ENCODE results near the gene WAC. TPM values are rescaled to one million over a fixed set of nuclear protein-coding genes. Genes with fewer than 3 reads are reported as not detected.
"Not testable (repeated sequence)": the region's sequence is repeated elsewhere in the genome, so short reads cannot be mapped to it uniquely, and the experiment has no call there.

Gene WAC
- 10 to 100 TPM; 55.1 to 98.0 (median 75.8) TPM for total RNA-seq

- H3K36me3 ChIP-seq = peaks cover 0 to 22% (median 6%) of the 10 kb centered on the region in 3 donors
- 1% methylated on average over 14 to 16 of the region's 102 CpGs for WGBS, 2 donors
- H3K27me3 ChIP-seq = no peaks in the 10 kb centered on the region
- peaks cover 8 to 57% (median 36%) of the 10 kb centered on the region in 3 donors for H3K4me1 ChIP-seq
- H3K4me3 ChIP-seq = peak within 1 kb of the TSS; percentile 61 to 99 (median 96)
- DNase-seq = peak; percentile 83
- TF ChIP-seq POLR2A (IDR thresholded peaks at IDR 0.05) = peak in 3 of 4 donors; percentile 66 to 84 (median 74)
- TF ChIP-seq, protein P1, sequence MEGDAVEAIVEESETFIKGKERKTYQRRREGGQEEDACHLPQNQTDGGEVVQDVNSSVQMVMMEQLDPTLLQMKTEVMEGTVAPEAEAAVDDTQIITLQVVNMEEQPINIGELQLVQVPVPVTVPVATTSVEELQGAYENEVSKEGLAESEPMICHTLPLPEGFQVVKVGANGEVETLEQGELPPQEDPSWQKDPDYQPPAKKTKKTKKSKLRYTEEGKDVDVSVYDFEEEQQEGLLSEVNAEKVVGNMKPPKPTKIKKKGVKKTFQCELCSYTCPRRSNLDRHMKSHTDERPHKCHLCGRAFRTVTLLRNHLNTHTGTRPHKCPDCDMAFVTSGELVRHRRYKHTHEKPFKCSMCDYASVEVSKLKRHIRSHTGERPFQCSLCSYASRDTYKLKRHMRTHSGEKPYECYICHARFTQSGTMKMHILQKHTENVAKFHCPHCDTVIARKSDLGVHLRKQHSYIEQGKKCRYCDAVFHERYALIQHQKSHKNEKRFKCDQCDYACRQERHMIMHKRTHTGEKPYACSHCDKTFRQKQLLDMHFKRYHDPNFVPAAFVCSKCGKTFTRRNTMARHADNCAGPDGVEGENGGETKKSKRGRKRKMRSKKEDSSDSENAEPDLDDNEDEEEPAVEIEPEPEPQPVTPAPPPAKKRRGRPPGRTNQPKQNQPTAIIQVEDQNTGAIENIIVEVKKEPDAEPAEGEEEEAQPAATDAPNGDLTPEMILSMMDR (IDR thresholded peaks at IDR 0.05) = peak in 2 of 6 experiments; percentile 14 to 16
- peak within 1 kb of the TSS; percentile 97 to 99 (median 98) for H3K27ac ChIP-seq
- intact Hi-C loops (cut with DNase I) = no loop called here
- no peaks in the 10 kb centered on the region for H3K9me3 ChIP-seq
These were observed at the start of gene WAC for GRCh38 chr10:28532337-28533185. TSS of gene WAC (plus strand) at chr10:28533118. CDS start at chr10:28533580, 462 bp downstream.

- no peak for DNase-seq
- Histone ChIP-seq H3K4me1 (no peaks in the 10 kb centered on the region), H3K9me3 (no peaks in the 10 kb centered on the region), H3K27ac (no peak overlapping the region), H3K36me3 (no peaks in the 10 kb centered on the region), H3K4me3 (no peak overlapping the region), H3K27me3 (no peaks in the 10 kb centered on the region)
- intact Hi-C loops (cut with DNase I) = no loop called here
- 81 to 98% methylated on average over 4 to 5 of the region's 6 CpGs for WGBS, 2 donors
- no peak for TF ChIP-seq POLR2A (IDR thresholded peaks at IDR 0.05)
- TF ChIP-seq, protein P1 (IDR thresholded peaks at IDR 0.05) = no peak
These were observed 43.7 kb upstream of the WAC start for GRCh38 chr10:28489206-28489605.

DNA sequence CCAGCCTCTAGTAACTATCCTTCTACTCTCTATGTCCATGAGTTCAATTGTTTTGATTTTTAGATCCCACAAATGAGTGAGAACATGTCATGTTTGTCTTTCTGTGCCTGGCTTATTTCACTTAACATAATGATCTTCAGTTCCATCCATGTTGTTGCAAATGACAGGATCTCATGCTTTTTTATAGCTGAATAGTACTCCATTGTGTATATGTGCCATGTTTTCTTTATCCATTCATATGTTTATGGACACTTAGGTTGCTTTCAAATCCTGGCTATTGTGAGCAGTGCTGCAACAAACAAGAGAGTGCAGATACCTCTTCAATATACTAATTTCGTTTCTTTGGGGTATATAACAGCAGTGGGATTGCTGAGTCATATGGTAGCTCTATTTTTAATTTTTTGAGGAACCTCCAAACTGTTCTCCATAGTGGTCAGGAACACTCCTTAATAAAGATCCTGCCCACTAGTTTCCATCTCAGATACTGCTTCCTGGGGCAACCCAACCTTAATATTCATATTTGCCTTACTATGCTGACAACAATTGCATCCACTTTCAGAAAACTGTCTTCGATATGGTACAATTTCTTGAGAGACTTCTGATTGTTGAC, 42.6 kb upstream of the WAC start:
- H3K9me3 ChIP-seq; H3K27me3 ChIP-seq; H3K36me3 ChIP-seq; intact Hi-C loops (cut with DNase I); DNase-seq; H3K4me1 ChIP-seq; H3K27ac ChIP-seq; H3K4me3 ChIP-seq: not testable (repeated sequence)
- 56% methylated on average over 2 of the region's 2 CpGs for WGBS, 2 donors

GRCh38 chr10:28492116-28492920, 40.6 kb upstream of the WAC start:
- Histone ChIP-seq H3K27ac (peak overlapping the region in 1 of 4 donors; percentile 13), H3K4me3 (no peak overlapping the region), H3K36me3 (no peaks in the 10 kb centered on the region), H3K27me3 (no peaks in the 10 kb centered on the region), H3K9me3 (no peaks in the 10 kb centered on the region), H3K4me1 (no peaks in the 10 kb centered on the region)
- 60 to 72% methylated on average over 11 to 12 of the region's 12 CpGs for WGBS, 2 donors
- TF ChIP-seq, protein P1 (IDR thresholded peaks at IDR 0.05) = no peak
- TF ChIP-seq POLR2A (IDR thresholded peaks at IDR 0.05) = no peak
- DNase-seq = no peak
- intact Hi-C loops (cut with DNase I) = no loop called here

GRCh38 chr10:28494420-28494819, 38.5 kb upstream of the WAC start:
- intact Hi-C loops (cut with DNase I) = no loop called here
- DNase-seq = no peak
- Histone ChIP-seq H3K4me1 (no peaks in the 10 kb centered on the region), H3K4me3 (no peak overlapping the region), H3K36me3 (no peaks in the 10 kb centered on the region), H3K9me3 (no peaks in the 10 kb centered on the region), H3K27me3 (no peaks in the 10 kb centered on the region), H3K27ac (no peak overlapping the region)
- WGBS, 2 donors = 72 to 77% methylated on average over 2 of the region's 2 CpGs
- no peak for TF ChIP-seq POLR2A (IDR thresholded peaks at IDR 0.05)
- TF ChIP-seq, protein P1 (IDR thresholded peaks at IDR 0.05) = no peak

Data from esophagus squamous epithelium (tissue), 5 donors.